Occipital lobe (tissue), 3 donors: ENCODE data around the gene GRK7. TPM values are rescaled to one million over a fixed set of nuclear protein-coding genes. Genes with fewer than 3 reads are reported as not detected.
"Not testable (repeated sequence)": the region's sequence is repeated elsewhere in the genome, so short reads cannot be mapped to it uniquely, and the experiment has no call there.

Experiments used
- DNase-seq: peaks from one replicate; lab custom pipeline; 2025; lab: John Stamatoyannopoulos, UW
- small RNA-seq: library from RNA; depleted of rRNA; stranded (forward); fragments of <200 nt; gene quantifications from one replicate; pipeline ENCODE3, GENCODE V24; 2014
- total RNA-seq: library from RNA; depleted of rRNA; stranded (reverse); fragments of >200 nt; gene quantifications from one replicate; pipeline ENCODE4 v1.2.3, GENCODE V29; 2014

The GRK7 gene
- total RNA-seq, 1 donor from 2014 or later: not detected

DNA sequence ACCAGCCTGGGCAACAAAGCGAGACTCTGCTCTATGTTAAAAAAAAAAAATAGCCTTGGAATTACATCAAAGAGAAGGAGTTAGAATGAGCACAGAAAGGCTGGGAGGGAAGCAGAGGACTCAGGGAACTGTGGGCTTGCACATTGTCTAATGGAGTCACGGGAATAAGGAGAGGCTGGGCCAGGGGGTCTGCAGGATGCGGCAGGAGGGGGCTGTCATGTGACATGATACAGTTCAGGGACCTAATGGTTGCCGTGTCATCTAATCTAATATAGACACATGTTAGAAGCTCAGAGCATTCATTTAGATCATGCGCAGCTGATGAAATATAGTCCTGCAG lies 32.5 kb downstream of the GRK7 start:
- DNase-seq: no peak

DNA sequence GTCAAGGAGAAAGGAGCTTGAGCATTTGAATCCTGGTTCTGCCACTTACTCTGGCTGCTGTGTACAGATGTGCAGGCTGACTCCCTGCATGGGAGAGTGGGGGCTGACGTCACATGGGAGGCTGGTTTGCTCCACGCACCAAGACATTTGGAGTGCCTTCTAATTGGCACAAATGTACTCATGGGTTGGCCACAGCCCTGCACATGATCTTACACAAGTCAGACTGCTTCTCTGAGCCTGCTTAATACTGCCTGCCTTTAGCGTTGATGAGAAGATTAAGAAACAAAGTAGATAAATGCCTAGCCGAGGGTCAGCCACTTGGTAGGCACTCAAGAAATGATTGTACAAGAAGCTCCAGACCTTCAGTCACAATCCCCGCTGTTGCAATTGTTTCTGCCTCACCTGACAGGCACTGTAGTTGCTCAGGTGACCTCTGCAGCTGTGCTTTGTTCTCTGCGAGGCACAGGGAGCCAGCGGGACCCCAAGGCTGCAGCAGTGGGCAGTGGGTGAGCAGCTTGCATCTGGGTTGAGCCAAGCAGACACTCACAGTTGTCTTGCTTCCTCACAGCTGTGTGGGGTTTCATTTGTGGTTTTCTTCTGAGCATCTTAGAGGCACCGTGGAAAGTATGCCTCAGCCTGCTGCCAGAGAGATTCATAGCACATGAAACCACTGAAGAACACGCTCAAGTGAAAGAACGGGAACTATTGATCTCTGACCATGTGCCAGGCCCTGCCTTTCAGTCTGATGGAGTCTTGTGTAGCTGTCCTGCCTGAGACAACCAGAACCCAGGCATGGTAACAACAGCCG lies 33.1 kb downstream of the GRK7 start:
- DNase-seq: no peak

DNA sequence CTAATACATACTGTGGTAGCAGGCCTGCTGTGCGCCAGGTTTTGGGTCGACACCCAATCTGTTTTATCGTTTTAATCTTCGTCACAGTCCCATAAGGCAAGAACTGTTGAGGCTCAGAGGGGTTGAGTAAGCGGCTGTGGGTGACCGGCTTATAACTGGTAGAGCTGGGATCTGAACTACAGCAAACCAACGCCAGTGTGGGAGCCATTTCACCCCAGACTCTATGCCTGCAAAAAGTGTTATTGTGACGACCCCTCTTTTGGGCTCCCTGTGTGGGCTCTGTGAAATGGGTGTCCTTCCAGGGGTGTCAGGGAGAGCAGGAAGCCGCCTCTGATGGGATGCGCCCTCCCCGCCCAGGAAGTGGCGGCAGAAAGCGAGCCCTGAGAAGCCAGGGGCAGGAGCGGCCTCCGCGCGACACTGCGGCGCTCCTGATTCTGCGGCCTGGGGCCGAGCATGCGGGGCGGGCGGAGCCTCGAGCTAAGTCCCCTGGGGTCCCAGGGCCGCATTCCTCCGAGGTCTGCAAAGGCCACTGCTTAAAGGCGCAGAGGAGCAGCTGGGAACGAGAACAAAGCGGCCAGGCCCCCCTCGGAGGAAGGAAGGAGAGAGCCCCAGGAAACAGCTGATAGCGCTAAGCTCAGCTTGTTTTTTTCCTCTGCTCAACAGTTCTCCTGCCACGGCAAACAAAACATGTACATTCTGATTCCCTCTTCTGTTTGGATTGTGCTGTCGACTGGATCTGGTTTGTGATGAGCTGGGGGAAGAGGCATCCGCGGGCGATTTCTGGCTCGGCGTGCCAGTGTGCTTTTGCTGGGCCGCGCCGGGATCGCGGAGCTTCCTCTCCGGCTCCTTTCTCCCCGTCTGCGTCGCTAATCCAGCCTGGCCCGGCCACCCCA lies 33.9 kb downstream of the GRK7 start:
- DNase-seq: no peak

DNA sequence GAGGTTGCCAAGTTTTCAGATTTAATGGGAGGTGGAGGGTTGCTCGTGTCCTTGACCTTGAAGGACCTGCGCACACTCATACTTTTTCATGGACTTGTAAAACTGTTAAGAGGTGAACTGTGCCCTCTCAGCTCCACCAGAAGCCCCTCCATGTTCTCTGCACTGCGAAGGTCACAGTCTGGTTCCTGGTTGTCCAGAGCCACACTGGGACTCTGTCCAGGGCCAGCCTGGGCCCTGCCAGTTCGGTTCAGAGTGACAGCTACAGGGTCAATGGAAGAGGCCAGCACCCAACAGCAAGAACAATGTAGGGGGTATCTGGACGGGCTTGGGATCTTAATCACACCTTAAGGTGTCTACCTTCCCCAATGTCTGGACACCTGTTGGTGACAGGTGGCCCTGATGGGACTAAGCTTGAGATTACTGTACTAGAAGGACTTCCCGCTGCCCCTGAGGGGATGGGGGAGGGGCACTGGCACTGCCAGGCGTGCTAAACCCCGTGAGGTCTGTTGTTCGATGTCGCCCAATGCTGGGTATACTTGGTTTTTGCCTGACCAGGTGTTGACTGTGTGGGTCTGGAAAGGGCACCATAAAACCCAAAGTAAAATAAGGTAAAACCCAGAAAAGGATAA lies 34.7 kb downstream of the GRK7 start:
- DNase-seq: no peak

DNA sequence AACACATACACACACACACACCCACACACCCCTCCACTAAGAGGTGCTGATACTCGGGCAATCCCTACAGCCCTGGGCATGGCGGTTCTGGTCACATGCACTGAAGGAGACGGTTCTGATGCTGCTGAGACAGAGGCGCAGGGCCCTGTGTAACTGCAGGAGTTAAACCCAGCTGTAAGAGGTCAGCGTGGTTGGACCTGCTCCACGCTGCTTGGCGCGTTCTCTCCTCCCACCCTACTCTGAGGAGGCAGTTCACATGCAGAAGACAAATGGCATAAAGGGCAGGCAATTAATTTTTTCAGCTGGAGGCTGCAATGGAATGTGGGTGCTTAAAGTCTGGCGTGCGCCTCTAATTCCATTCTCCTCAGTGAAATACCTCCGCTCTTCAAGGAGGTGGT lies 35.2 kb downstream of the GRK7 start:
- no peak for DNase-seq

DNA sequence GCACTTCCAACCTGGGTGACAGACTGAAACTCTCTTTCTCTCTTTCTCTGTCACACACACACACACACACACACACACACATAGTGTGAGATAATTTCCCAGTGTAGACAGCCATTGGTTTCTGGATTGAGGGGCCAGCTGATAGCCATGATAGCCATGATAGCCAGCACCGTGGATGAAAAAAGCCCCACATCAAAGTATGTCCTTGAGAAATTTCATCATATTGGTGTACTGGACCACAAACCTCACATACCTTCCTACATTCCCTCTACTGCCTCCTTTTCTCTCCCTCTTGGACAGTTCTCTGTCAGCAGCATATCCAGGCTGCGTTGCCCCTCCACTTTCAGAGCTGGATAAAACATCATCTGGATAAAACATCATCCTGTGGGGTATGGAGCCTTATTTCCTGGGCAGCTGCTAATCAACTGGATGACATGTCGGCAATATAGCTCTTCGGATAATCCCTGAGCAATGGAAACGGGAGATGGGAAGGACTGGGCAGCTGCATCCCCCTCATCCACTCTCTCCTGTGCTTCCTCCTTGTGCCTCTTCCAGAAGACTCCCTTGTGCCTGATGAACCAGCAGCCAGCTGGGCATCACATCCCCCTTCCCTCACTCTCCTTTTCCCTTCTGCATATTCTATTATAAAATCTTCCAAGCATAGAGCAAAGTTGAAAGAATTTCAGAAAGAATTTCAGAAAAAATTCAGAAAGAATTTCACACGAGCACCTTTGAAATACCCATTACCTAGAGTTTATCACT lies 39.3 kb downstream of the GRK7 start:
- no peak for DNase-seq

DNA sequence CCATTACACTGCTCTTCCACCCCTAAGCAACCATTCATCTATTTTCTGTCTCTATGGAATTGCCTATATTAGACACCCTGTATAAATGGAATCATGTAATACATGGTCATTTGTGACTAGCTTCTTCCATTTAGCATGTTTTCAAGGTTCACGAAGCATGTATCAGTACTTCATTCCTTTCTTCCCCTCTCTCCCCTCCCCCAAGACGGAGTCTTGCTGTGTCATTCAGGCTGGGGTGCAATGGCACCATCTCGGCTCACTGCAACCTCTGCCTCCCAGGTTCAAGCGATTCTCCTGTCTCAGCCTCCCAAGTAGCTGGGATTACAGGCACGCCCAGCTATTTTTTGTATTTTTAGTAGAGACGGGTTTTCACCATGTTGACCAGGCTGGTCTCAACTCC lies 40.3 kb downstream of the GRK7 start:
- DNase-seq: not testable (repeated sequence)

DNA sequence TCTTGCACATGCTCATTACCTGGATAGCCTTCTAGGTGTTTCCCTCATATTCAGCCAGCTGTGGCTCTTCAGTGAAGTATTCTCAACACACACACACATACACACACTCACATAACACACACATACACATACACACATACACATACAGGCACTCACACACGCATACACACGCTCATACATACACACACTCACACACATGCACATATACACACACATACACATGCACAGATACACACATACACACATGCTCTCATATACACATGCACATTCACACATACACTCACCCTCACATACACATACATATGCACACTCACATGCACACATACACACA lies 41.2 kb downstream of the GRK7 start:
- DNase-seq: no peak

DNA sequence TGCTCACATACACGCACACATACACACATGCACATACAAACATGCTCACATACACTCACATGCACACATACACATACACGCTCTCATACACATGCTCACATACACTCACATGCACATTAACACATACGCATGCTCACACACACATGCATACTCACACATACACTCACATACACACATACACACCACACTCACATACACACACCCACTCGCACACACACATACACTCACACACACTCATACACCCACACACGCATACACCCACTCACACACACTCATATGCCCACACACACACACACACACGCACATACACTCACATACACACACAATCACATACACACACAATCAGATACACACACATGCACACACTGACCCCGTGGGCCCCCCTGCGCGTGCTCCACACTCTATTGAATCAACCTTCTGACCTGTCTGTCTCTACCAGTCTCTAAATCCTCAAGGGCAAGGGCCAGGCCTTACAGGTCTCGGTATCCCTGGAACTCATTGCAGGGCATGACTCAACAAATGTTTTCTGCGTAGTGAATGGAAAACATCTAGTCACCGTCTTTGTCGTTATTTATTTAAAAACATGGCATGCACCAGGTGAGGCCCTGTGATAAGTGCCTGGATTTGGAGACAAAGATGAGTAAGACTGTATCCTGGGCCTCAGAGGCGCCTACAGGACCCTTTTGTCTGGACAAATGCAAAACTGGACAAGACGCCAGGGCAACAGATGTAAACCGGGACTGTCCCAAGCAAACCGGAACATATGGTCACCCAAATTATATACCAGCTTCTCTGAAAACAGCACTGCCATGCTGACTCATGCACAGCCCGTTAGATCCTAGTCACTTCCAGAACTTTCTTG lies 41.8 kb downstream of the GRK7 start:
- no peak for DNase-seq

DNA sequence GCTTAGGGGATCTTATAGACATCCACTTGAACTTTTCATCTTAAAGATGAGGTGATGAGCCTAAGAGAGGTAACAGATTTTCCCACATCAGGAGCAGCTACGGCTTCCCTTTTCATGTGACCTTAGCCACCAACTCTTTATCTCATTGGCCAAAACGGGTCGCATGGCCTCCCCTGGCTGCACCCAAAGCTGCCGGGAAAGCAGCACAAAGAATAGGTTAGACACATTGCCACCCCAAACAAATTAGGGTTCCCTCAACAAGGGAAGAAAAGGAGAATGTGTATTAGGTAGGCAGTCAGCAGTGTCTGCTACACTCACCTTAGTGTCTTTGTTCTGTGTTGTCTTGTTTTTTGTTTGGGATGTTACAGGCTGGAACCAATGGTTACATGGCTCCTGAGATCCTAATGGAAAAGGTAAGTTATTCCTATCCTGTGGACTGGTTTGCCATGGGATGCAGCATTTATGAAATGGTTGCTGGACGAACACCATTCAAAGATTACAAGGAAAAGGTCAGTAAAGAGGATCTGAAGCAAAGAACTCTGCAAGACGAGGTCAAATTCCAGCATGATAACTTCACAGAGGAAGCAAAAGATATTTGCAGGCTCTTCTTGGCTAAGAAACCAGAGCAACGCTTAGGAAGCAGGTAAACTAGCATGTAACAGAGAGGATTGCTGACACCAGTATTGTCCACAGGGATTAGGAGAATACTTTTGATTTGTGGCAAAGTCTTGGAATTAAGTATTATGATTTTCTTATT lies 44.2 kb downstream of the GRK7 start:
- no peak for DNase-seq

DNA sequence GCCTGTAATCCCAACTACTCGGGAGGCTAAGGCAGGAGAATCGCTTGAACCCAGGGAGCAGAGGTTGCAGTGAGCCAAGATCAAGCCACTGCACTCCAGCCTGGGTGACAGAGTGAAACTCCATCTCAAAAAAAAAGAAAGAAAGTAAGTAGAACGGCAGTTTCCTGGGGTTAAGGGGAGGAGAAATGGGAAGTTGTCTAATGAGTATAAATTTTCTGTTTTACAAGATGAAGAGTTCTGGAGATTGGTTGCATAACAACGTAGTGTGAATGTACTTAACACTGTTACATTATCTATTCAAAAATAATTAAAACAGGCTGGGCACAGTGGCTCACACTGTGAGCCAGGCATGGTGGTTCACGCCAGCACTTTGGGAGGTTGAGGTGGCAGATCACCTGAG lies 45.4 kb downstream of the GRK7 start:
- no peak for DNase-seq

DNA sequence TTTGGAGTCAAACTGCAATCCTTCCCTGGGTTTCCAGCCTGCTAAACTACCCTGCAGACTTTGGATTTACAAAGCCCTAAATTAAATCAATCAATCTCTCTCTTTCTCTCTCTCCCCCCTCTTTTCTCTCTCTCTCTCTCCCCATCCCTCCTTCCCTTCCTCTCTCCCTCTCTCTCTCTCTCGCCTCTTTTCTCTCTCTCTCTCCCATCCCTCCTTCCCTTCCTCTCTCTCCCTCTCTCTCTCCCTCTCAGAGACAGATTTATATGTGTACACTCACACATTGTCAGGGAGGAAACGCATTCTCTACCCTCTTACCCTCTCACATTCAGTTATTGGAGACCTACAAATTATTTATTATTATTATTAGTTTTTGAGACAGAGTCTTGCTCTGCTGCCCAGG lies 47.0 kb downstream of the GRK7 start:
- no peak for DNase-seq

DNA sequence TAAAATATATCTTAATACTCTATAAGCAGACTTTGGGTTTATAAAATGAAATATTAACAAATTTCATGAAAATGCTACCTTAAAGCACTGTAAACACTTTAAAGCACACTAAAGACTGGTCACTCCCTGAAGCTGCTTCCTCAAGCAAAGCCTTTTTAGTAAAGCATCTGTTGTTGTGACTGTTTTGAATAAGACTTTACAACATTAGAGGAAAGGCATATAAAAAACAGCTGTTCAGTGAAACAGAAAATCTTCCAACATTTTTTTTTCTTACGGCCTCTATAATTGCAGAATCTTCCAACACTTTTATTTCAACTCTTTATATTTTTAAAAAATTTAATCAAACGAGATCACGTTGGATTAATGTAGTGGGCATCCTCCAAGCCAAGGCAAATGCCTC lies 48.1 kb downstream of the GRK7 start:
- no peak for DNase-seq

DNA sequence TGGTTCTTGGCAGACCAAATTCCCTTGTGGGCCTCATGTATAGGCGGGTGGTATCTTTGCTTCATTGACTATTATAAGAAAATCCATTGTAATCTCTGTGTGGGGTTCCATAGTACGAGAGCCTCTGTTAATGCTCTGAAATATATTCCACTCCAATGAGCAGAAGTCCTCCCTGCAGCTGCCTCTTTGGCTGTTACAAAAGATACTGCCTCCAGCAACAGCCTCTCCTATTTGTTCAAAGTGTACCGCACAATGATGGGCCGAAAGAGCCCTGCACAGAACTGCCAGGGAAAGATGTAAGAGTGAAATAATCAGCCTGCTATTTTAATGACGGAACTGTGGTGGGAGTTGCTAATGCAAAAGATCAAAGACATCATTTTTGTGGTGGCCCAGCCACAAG lies 48.9 kb downstream of the GRK7 start:
- no peak for DNase-seq

DNA sequence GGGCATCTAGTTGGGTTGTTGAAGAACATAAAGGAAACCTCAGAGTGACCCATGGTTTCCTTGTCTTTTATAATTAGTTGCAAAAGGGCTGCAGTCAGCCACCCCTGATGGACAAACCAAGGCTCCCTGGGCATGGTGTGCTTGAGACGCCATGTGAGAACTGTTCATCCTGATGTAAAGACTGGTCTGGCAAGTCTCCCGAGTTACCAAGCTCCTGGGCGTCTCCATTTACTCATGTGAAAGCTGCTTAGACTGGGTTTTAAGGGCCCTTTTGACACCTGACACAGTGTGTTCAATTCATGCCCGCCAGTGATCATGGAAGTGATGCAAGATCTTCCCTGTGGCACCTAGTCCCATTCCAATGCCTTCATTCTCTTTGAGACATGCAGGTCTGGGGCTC lies 49.4 kb downstream of the GRK7 start:
- no peak for DNase-seq

Small RNAs within 50 kb of the gene (small RNA-seq; reads per million reads assigned to genes)
- gene AC112771.1: not detected

Other genes starting within 250 kb of the GRK7 start
- gene RNF7, start 25.1 kb upstream of the GRK7 start, total RNA-seq: 31.0 TPM
- 40.7 TPM for gene ATP1B3, start 113.2 kb downstream of the GRK7 start, total RNA-seq